HL-60 (cell line): ENCODE measurements around the gene SPTSSB.

Experiments
- CTCF ChIP-seq: IDR thresholded peaks from one replicate; pipeline ENCODE4 v1.5.1; 2011; ENCODE audit warnings: low read length, control low read depth, inconsistent platforms; ENCODE audit not compliant: insufficient read depth
- POLR2AphosphoS5 ChIP-seq: IDR thresholded peaks from 2 replicates; pipeline ENCODE4 v1.6.1; 2012; ENCODE audit warnings: low read depth
- REST ChIP-seq: IDR thresholded peaks from 2 replicates; pipeline ENCODE4 v1.6.1; 2012; ENCODE audit warnings: low read depth; ENCODE audit not compliant: insufficient replicate concordance
- SPI1 ChIP-seq: IDR thresholded peaks from 2 replicates; pipeline ENCODE4 v1.6.1; 2012; ENCODE audit warnings: low read depth, mild to moderate bottlenecking, borderline replicate concordance

- TF ChIP-seq POLR2AphosphoS5 = no peak
- no peak for TF ChIP-seq CTCF
- no peak for TF ChIP-seq SPI1
- no peak for TF ChIP-seq REST
Measured at GRCh38 chr3:161343986-161344385, 27.3 kb downstream of the SPTSSB start.
